ENCODE data around the gene STKLD1.
"Not testable (repeated sequence)": the region's sequence is repeated elsewhere in the genome, so short reads cannot be mapped to it uniquely, and the experiment has no call there.

The STKLD1 gene

GRCh38 chr9:133375724-133376654 is at the start of gene STKLD1, which contains the start of gene SURF4:
STKLD1 (plus strand) TSS chr9:133376366; CDS start chr9:133376474, 108 bp downstream.
SURF4 (minus strand) TSS chr9:133376060; CDS start chr9:133375969, 91 bp downstream.
- peak; percentile 97 for ATAC-seq (ENCODE audit: low read depth)
- H3K27me3 Mint-ChIP-seq, result no peaks in the 10 kb centered on the region
- peak; percentile 95 to 96 for DNase-seq (ENCODE audit: low spot score in 2 of 2)

GRCh38 chr9:133327021-133327420 is 49.1 kb upstream of the STKLD1 start:
- not testable (repeated sequence) for H3K27me3 Mint-ChIP-seq; DNase-seq (ENCODE audit: low spot score in 2 of 2); H3K27ac Mint-ChIP-seq; ATAC-seq (ENCODE audit: low read depth); H3K9me3 Mint-ChIP-seq; H3K4me3 Mint-ChIP-seq
- Mint-ChIP-seq H3K36me3 (peaks cover 12% of the 10 kb centered on the region), H3K4me1 (peaks cover 16% of the 10 kb centered on the region)

More at GRCh38 chr9:133375724-133376654, at the start of gene STKLD1, which contains the start of gene SURF4:
- no peaks in the 10 kb centered on the region for H3K9me3 Mint-ChIP-seq
- H3K36me3 Mint-ChIP-seq, result no peaks in the 10 kb centered on the region
- peaks cover 24% of the 10 kb centered on the region for H3K4me1 Mint-ChIP-seq
- peak within 1 kb of the TSS; percentile 95 for H3K4me3 Mint-ChIP-seq
- peak within 1 kb of the TSS; percentile 90 for H3K27ac Mint-ChIP-seq

GRCh38 chr9:133327834-133328484 is 48.2 kb upstream of the STKLD1 start:
- Mint-ChIP-seq H3K4me1 (peaks cover 16% of the 10 kb centered on the region), H3K36me3 (peaks cover 17% of the 10 kb centered on the region), H3K27me3 (no peaks in the 10 kb centered on the region), H3K4me3 (no peak overlapping the region), H3K9me3 (no peaks in the 10 kb centered on the region), H3K27ac (no peak overlapping the region)
- ATAC-seq (ENCODE audit: low read depth) (no peak), DNase-seq (ENCODE audit: low spot score in 2 of 2) (no peak)

- not testable (repeated sequence) for H3K27me3 Mint-ChIP-seq; DNase-seq (ENCODE audit: low spot score in 2 of 2); H3K9me3 Mint-ChIP-seq; ATAC-seq (ENCODE audit: low read depth); H3K4me3 Mint-ChIP-seq
- H3K36me3 Mint-ChIP-seq, result peaks cover 19% of the 10 kb centered on the region
- H3K27ac Mint-ChIP-seq, result peak overlapping the region; percentile 42
- peaks cover 12% of the 10 kb centered on the region for H3K4me1 Mint-ChIP-seq
Measured at GRCh38 chr9:133329306-133330156, 46.6 kb upstream of the STKLD1 start.

- Mint-ChIP-seq H3K27ac (no peak overlapping the region), H3K4me1 (peaks cover 19% of the 10 kb centered on the region), H3K9me3 (no peaks in the 10 kb centered on the region), H3K27me3 (no peaks in the 10 kb centered on the region), H3K4me3 (no peak overlapping the region), H3K36me3 (peaks cover 19% of the 10 kb centered on the region)
- no peak for ATAC-seq (ENCODE audit: low read depth)
- DNase-seq (ENCODE audit: low spot score in 2 of 2), result no peak
Measured at GRCh38 chr9:133331221-133331620, 44.9 kb upstream of the STKLD1 start.

GRCh38 chr9:133331641-133332380 is 44.4 kb upstream of the STKLD1 start:
- no peaks in the 10 kb centered on the region for H3K27me3 Mint-ChIP-seq
- H3K27ac Mint-ChIP-seq, result no peak overlapping the region
- H3K9me3 Mint-ChIP-seq, result no peaks in the 10 kb centered on the region
- ATAC-seq (ENCODE audit: low read depth), result no peak
- no peak overlapping the region for H3K4me3 Mint-ChIP-seq
- peaks cover 19% of the 10 kb centered on the region for H3K36me3 Mint-ChIP-seq
- DNase-seq (ENCODE audit: low spot score in 2 of 2), result no peak
- peaks cover 22% of the 10 kb centered on the region for H3K4me1 Mint-ChIP-seq

GRCh38 chr9:133332381-133332730 is 43.8 kb upstream of the STKLD1 start:
- H3K9me3 Mint-ChIP-seq, result no peaks in the 10 kb centered on the region
- H3K36me3 Mint-ChIP-seq, result peaks cover 19% of the 10 kb centered on the region
- no peak for ATAC-seq (ENCODE audit: low read depth)
- H3K4me1 Mint-ChIP-seq, result peaks cover 22% of the 10 kb centered on the region
- H3K27me3 Mint-ChIP-seq, result no peaks in the 10 kb centered on the region
- no peak overlapping the region for H3K4me3 Mint-ChIP-seq
- no peak for DNase-seq (ENCODE audit: low spot score in 2 of 2)
- H3K27ac Mint-ChIP-seq, result no peak overlapping the region

- peaks cover 19% of the 10 kb centered on the region for H3K36me3 Mint-ChIP-seq
Measured at GRCh38 chr9:133333011-133333410, 43.2 kb upstream of the STKLD1 start.

GRCh38 chr9:133333566-133333965 is 42.6 kb upstream of the STKLD1 start:
- DNase-seq (ENCODE audit: low spot score in 2 of 2) (no peak), ATAC-seq (ENCODE audit: low read depth) (no peak)
- no peak overlapping the region for H3K4me3 Mint-ChIP-seq
- H3K27ac Mint-ChIP-seq, result no peak overlapping the region
- H3K36me3 Mint-ChIP-seq, result peaks cover 19% of the 10 kb centered on the region
- peaks cover 24% of the 10 kb centered on the region for H3K4me1 Mint-ChIP-seq
- no peaks in the 10 kb centered on the region for H3K9me3 Mint-ChIP-seq
- H3K27me3 Mint-ChIP-seq, result no peaks in the 10 kb centered on the region

More at GRCh38 chr9:133333011-133333410, 43.2 kb upstream of the STKLD1 start:
- Mint-ChIP-seq H3K4me3 (peak overlapping the region; percentile 29), H3K27me3 (no peaks in the 10 kb centered on the region), H3K4me1 (peaks cover 25% of the 10 kb centered on the region), H3K9me3 (no peaks in the 10 kb centered on the region), H3K27ac (no peak overlapping the region)
- no peak for DNase-seq (ENCODE audit: low spot score in 2 of 2)
- ATAC-seq (ENCODE audit: low read depth), result no peak

- DNase-seq (ENCODE audit: low spot score in 2 of 2), result no peak
- Mint-ChIP-seq H3K4me3 (no peak overlapping the region), H3K27ac (no peak overlapping the region), H3K4me1 (peaks cover 22% of the 10 kb centered on the region), H3K27me3 (no peaks in the 10 kb centered on the region), H3K36me3 (peaks cover 22% of the 10 kb centered on the region), H3K9me3 (no peaks in the 10 kb centered on the region)
- no peak for ATAC-seq (ENCODE audit: low read depth)
Measured at GRCh38 chr9:133334161-133334560, 42.0 kb upstream of the STKLD1 start.

- DNase-seq (ENCODE audit: low spot score in 2 of 2); H3K27me3 Mint-ChIP-seq; ATAC-seq (ENCODE audit: low read depth); H3K27ac Mint-ChIP-seq; H3K9me3 Mint-ChIP-seq: not testable (repeated sequence)
- Mint-ChIP-seq H3K36me3 (peaks cover 27% of the 10 kb centered on the region), H3K4me1 (peaks cover 24% of the 10 kb centered on the region), H3K4me3 (peak overlapping the region; percentile 97)
Measured at GRCh38 chr9:133334888-133335287, 41.3 kb upstream of the STKLD1 start.

- Mint-ChIP-seq H3K27me3 (no peaks in the 10 kb centered on the region), H3K4me1 (peaks cover 31% of the 10 kb centered on the region), H3K9me3 (no peaks in the 10 kb centered on the region), H3K27ac (peak within 1 kb of the TSS; percentile 93), H3K4me3 (peak within 1 kb of the TSS; percentile 97), H3K36me3 (peaks cover 30% of the 10 kb centered on the region)
- DNase-seq (ENCODE audit: low spot score in 2 of 2) (peak; percentile 88 to 89), ATAC-seq (ENCODE audit: low read depth) (peak; percentile 85)
Measured at GRCh38 chr9:133335924-133336811, 40.0 kb upstream of the STKLD1 start, which contains the start of gene SURF6. SURF6 (minus strand) TSS chr9:133336188; CDS start chr9:133336132, 56 bp downstream.

Measured in memory B cell (primary cell).